Mesothelial cell of epicardium (in vitro differentiated cells): ENCODE measurements around the gene IFNGR2. TPM values are rescaled to one million over a fixed set of nuclear protein-coding genes. Genes with fewer than 3 reads are reported as not detected.

Source experiments
- DNase-seq, 2 experiments: peaks; one replicate each; pipeline ENCODE4 v3.0.0; 2021; ENCODE audit warnings: low spot score in 2 of 2; ENCODE audit not compliant: unreplicated experiment in 2 of 2
- H3K27ac Mint-ChIP-seq: 2 replicates; pipeline ENCODE4 v1.8.0; 2021; ENCODE audit warnings: mixed read lengths
- H3K27me3 Mint-ChIP-seq: 2 replicates; pipeline ENCODE4 v1.8.0; 2021; ENCODE audit warnings: low read depth, mixed read lengths
- H3K36me3 Mint-ChIP-seq: 2 replicates; pipeline ENCODE4 v1.8.0; 2021; ENCODE audit warnings: mixed read lengths
- H3K4me1 Mint-ChIP-seq: 2 replicates; pipeline ENCODE4 v1.8.0; 2021; ENCODE audit warnings: mixed read lengths
- H3K4me3 Mint-ChIP-seq: 2 replicates; pipeline ENCODE4 v1.8.0; 2021; ENCODE audit warnings: mild to moderate bottlenecking, moderate library complexity, mixed read lengths
- H3K9me3 Mint-ChIP-seq: 2 replicates; pipeline ENCODE4 v1.8.0; 2021; ENCODE audit warnings: mixed read lengths
- CTCF ChIP-seq: fragments of 200-600 bp; sonication (generic); IDR thresholded peaks from one replicate; pipeline ENCODE4 v1.5.0; 2021; ENCODE audit warnings: antibody characterized with exemption; ENCODE audit not compliant: unreplicated experiment
- total RNA-seq: library from RNA; stranded (reverse); gene quantifications from 3 replicates; pipeline ENCODE4 v1.2.1, GENCODE V29; 2021

Gene IFNGR2
- total RNA-seq, 1 donor from 2014 or later, result 57.9 TPM

GRCh38 chr21:33386222-33386784, 16.9 kb upstream of the IFNGR2 start:
- H3K27me3 Mint-ChIP-seq, result no peaks in the 10 kb centered on the region
- peaks cover 7% of the 10 kb centered on the region for H3K4me1 Mint-ChIP-seq
- H3K9me3 Mint-ChIP-seq, result no peaks in the 10 kb centered on the region
- no peak for TF ChIP-seq CTCF
- no peak for DNase-seq
- H3K36me3 Mint-ChIP-seq, result no peaks in the 10 kb centered on the region
- H3K4me3 Mint-ChIP-seq, result no peak overlapping the region
- H3K27ac Mint-ChIP-seq, result no peak overlapping the region

- Mint-ChIP-seq H3K27ac (no peak overlapping the region), H3K4me3 (no peak overlapping the region), H3K36me3 (no peaks in the 10 kb centered on the region), H3K9me3 (no peaks in the 10 kb centered on the region), H3K4me1 (peaks cover 9% of the 10 kb centered on the region), H3K27me3 (no peaks in the 10 kb centered on the region)
- no peak for TF ChIP-seq CTCF
- DNase-seq, result no peak
Observed at GRCh38 chr21:33387294-33387693, 15.9 kb upstream of the IFNGR2 start.

GRCh38 chr21:33388188-33388587, 15.0 kb upstream of the IFNGR2 start:
- Mint-ChIP-seq H3K27me3 (no peaks in the 10 kb centered on the region), H3K27ac (no peak overlapping the region), H3K9me3 (no peaks in the 10 kb centered on the region), H3K36me3 (no peaks in the 10 kb centered on the region), H3K4me3 (no peak overlapping the region), H3K4me1 (peaks cover 4% of the 10 kb centered on the region)
- TF ChIP-seq CTCF, result no peak
- DNase-seq, result no peak

- peaks cover 7% of the 10 kb centered on the region for H3K4me1 Mint-ChIP-seq
- DNase-seq, result no peak
- no peaks in the 10 kb centered on the region for H3K27me3 Mint-ChIP-seq
- H3K36me3 Mint-ChIP-seq, result no peaks in the 10 kb centered on the region
- no peak overlapping the region for H3K27ac Mint-ChIP-seq
- no peak for TF ChIP-seq CTCF
- no peaks in the 10 kb centered on the region for H3K9me3 Mint-ChIP-seq
- no peak overlapping the region for H3K4me3 Mint-ChIP-seq
Observed at GRCh38 chr21:33390479-33390878, 12.7 kb upstream of the IFNGR2 start.

GRCh38 chr21:33391656-33392055, 11.6 kb upstream of the IFNGR2 start:
- peaks cover 15% of the 10 kb centered on the region for H3K4me1 Mint-ChIP-seq
- no peaks in the 10 kb centered on the region for H3K27me3 Mint-ChIP-seq
- no peak overlapping the region for H3K4me3 Mint-ChIP-seq
- no peak for TF ChIP-seq CTCF
- no peak overlapping the region for H3K27ac Mint-ChIP-seq
- no peaks in the 10 kb centered on the region for H3K36me3 Mint-ChIP-seq
- H3K9me3 Mint-ChIP-seq, result no peaks in the 10 kb centered on the region
- no peak for DNase-seq
